Coronary artery (tissue), 2 donors: ENCODE measurements around the gene SYT6.

Experiments used
- DNase-seq: peaks from one replicate; pipeline ENCODE4 v3.0.0-alpha.2; 2017; ENCODE audit warnings: low spot score
- H3K27ac ChIP-seq, 2 donors: fragments of 200-600 bp; sonication (generic); one replicate each; pipeline ENCODE4 v1.5.1; 2016 to 2019
- H3K4me3 ChIP-seq: fragments of 200-600 bp; sonication (generic); 2 replicates; pipeline ENCODE4 v1.5.1; 2016; ENCODE audit warnings: mild to moderate bottlenecking, moderate library complexity
- TF ChIP-seq, protein P1 (sequence below): fragments of 200-600 bp; sonication (generic); IDR thresholded peaks from one replicate; pipeline ENCODE4 v1.5.1; 2019; ENCODE audit warnings: antibody characterized with exemption

SYT6 gene

DNA sequence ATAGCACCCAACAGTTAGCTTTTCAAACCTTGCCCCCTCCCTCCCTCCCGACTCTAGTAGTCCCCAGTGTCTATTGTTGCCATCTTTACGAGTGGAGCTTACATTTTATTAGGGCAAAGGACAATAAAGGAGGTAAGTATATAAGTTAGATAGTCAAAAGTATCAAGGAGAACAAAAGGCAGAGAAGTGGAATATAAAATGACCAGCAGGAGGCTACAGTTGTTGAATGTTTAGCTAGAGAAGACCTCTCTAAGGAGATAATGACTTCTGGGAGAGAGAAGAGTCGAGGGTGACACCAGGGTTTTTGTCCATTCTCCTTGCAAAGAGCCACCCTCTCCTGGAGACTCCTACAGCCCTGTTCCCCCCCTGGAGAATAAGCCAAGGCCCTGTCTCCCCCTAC is 48.7 kb downstream of the SYT6 start:
- DNase-seq: no peak
- no peak overlapping the region for H3K4me3 ChIP-seq
- no peak overlapping the region for H3K27ac ChIP-seq
- TF ChIP-seq, protein P1, sequence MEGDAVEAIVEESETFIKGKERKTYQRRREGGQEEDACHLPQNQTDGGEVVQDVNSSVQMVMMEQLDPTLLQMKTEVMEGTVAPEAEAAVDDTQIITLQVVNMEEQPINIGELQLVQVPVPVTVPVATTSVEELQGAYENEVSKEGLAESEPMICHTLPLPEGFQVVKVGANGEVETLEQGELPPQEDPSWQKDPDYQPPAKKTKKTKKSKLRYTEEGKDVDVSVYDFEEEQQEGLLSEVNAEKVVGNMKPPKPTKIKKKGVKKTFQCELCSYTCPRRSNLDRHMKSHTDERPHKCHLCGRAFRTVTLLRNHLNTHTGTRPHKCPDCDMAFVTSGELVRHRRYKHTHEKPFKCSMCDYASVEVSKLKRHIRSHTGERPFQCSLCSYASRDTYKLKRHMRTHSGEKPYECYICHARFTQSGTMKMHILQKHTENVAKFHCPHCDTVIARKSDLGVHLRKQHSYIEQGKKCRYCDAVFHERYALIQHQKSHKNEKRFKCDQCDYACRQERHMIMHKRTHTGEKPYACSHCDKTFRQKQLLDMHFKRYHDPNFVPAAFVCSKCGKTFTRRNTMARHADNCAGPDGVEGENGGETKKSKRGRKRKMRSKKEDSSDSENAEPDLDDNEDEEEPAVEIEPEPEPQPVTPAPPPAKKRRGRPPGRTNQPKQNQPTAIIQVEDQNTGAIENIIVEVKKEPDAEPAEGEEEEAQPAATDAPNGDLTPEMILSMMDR: no peak

DNA sequence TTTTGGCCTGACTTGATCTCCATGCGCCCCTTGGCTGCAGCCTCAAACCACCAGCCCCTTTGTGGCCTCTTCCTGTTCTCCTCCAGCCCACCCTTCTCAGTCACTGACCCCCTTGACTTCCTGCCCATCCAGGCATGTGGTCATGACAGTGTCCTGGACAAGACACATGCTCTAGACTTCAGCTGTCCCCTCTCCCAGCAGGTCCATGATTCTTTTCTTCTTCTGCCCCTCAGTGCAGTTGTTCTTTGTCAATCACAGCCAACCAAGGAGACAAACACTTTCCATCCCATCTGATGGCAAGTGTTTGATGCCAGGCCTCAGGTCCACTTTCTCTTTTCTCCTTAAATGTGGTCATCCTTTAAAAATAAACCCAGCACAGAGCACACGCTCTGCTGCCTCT is 49.7 kb downstream of the SYT6 start:
- no peak overlapping the region for H3K27ac ChIP-seq
- TF ChIP-seq, protein P1: no peak

DNA sequence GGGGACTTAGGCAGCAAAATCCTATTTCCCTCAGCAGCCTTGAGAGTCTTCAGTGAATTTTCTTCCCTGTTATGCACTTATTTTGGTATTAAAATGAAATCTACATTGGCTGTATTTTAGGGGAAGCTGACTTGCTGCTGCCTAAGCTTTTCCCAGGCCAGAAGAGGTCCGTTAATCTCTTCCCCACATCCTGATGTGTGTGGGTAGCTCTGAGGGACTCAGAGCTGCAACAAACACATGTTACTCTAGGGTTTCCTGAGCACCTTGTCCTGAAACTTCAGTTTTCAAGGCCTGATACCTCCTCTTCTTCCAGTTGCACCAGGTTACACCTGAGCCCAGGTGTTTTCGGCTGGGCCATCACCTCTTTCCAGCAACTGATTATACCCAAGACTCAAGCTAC is 51.5 kb downstream of the SYT6 start:
- Histone ChIP-seq H3K4me3 (no peak overlapping the region), H3K27ac (no peak overlapping the region)
- no peak for DNase-seq
- TF ChIP-seq, protein P1: no peak

More for the DNA sequence above, 49.7 kb downstream of the SYT6 start:
- no peak for DNase-seq
- H3K4me3 ChIP-seq: no peak overlapping the region

DNA sequence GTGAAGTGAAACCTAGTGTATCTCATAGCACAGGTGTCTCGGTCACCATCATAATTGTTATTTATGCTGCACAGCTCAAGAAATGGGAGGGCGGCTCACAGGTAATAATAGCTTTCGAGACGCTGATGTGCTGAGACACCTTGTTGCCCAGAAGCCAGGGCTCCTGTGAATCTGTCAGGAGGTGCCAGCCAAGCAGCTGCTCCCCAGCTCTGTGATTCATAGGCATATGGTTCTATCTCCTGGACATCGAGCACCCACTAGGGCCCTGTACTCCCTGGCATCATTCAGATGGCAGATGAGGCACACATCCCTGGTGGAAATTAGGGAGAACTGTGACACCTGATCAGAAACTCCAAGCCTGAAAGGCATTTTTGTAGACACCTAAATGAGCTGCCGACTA is 53.5 kb downstream of the SYT6 start:
- no peak for DNase-seq
- no peak overlapping the region for H3K27ac ChIP-seq
- no peak overlapping the region for H3K4me3 ChIP-seq
- TF ChIP-seq, protein P1: no peak

DNA sequence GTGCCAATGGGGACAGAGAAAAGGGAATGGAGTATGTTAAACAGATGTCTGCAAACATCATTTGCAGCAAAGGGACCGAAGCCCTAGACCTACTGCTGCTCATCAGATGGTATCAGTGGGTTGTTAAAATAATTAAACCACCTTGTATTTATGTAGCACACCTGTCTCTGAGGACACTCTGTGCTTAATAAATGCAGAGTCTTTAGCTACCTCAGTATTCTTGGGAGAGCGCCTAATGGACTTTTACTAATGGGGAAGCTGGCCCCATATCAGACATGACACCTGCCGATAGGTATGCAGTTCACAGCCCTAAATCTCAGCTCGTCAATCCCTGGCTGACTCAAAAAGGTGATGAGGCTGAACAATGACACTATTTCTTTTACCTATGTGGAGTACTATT is 54.4 kb downstream of the SYT6 start:
- TF ChIP-seq, protein P1: no peak

DNA sequence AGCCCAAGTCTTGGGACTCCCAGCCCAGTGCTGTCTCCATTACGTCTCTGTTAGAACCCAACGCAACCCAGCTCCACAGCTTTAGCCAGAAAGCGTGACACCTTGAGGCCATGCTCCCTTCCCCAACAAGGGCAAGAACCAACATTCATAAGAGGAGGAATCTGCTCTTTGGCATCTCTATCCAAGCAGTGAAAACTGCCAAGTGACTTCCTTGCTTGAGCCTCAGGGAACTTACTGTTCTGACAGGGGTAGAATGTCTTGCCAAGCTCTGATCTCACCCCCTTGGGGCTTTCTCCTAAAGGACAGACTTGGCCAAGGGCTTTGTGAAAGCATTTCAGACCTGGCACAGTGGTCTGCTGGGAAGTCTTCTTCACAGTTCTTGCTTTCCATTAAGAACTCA is 56.6 kb downstream of the SYT6 start:
- H3K4me3 ChIP-seq: no peak overlapping the region
- TF ChIP-seq, protein P1: no peak
- DNase-seq: no peak
- no peak overlapping the region for H3K27ac ChIP-seq

More for the DNA sequence above, 54.4 kb downstream of the SYT6 start:
- Histone ChIP-seq H3K4me3 (no peak overlapping the region), H3K27ac (no peak overlapping the region)
- DNase-seq: no peak

DNA sequence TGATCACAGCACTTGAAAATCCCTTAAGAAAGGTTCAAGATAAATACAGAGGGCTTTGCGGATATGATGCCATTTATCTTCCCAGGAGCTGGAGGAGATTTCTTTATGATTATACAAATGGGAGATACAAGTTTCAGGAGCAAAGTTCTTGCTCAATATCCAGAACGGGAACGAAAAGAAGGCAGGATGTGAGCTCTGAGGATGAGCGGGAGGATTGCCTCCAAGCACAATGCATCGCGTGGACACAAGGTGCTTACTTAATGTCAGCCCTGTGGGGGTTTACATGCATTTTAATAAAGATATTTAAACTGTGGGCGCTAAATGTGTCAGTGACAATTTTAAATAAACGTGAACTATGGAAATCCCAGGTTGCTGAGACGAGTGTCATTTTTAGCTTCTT is 59.0 kb downstream of the SYT6 start:
- no peak overlapping the region for H3K4me3 ChIP-seq
- no peak overlapping the region for H3K27ac ChIP-seq
- TF ChIP-seq, protein P1: no peak
- no peak for DNase-seq
